IPS DF 4.7 (cell line): ENCODE measurements around the gene NEK10.
"Not testable (repeated sequence)": the region's sequence is repeated elsewhere in the genome, so short reads cannot be mapped to it uniquely, and the experiment has no call there.

Experiments
- DNase-seq: peaks from one replicate; pipeline ENCODE4 v3.0.0-alpha.2; 2013; ENCODE audit warnings: low spot score; ENCODE audit errors: extremely low read depth

The NEK10 gene

GRCh38 chr3:27312044-27312668, 57.0 kb downstream of the NEK10 start:
- DNase-seq: peak; percentile 72

- DNase-seq: no peak
Observed at GRCh38 chr3:27311400-27311799, 57.8 kb downstream of the NEK10 start.

DNA sequence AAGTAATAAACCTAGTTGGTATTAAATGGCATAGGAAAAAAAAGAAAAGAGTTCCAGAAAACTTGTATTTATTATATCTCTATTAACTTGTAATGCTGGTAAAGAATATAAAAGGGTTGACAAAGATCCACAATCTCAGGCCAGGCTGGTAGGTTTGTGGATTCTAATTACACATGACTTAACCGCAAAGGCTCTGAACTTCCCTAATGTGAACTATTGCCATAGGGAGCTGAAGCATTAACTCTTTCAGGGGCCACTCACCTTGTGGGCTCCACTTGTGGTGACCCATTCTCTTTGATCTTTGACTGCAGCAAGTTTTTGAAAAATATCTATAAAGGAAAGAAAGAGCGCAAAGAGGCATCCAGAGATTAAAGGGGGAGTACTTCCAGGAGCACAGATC, 58.5 kb downstream of the NEK10 start:
- DNase-seq: no peak

DNA sequence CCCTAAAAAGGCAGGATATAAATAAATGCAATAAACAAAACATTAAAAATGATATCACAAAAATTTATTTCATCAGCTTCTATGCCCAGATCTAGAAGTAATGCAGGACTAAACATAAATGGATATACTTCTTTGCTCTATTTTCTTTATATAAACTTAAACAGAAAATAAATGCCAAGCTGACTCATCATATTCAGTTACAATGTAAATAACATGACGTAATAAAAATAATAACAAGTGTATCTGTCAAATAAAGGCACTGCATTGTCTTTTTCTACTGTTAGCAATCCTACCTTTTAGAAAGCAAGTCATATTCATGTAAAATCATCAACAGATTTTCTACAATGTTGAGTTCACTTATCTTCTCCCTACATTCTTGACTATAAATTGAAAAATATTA, 61.6 kb downstream of the NEK10 start:
- DNase-seq: no peak

GRCh38 chr3:27302891-27303290, 66.3 kb downstream of the NEK10 start:
- DNase-seq: no peak

- DNase-seq: not testable (repeated sequence)
Observed at GRCh38 chr3:27298981-27299380, 70.2 kb downstream of the NEK10 start.

GRCh38 chr3:27293939-27294338, 75.2 kb downstream of the NEK10 start:
- no peak for DNase-seq

DNA sequence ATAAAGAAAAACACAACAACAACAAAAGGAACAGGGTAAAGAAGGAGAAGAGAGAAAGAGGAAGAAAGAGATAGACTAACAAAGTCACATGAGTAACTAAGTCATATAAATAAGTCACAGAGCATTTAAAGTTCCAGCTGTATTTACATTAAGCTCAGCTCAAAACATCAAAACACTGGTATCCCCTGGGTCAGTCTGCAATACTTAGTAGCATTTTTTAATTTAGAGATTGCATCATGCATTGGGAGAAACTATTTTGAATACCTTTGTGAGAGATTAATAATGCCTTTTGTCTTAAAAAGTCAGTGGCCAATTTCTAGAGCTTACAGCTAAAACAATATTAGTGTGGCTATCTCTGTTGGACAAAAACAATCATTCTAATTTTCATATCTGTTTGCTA, 78.4 kb downstream of the NEK10 start:
- no peak for DNase-seq

GRCh38 chr3:27289769-27290413, 79.3 kb downstream of the NEK10 start:
- no peak for DNase-seq

GRCh38 chr3:27287052-27287451, 82.1 kb downstream of the NEK10 start:
- DNase-seq: no peak

- DNase-seq: not testable (repeated sequence)
Observed at GRCh38 chr3:27286467-27286866, 82.7 kb downstream of the NEK10 start.

GRCh38 chr3:27285668-27286067, 83.5 kb downstream of the NEK10 start:
- no peak for DNase-seq

GRCh38 chr3:27281671-27282150, 87.5 kb downstream of the NEK10 start:
- DNase-seq: no peak

- DNase-seq: no peak
Observed at GRCh38 chr3:27279123-27279522, 90.1 kb downstream of the NEK10 start.

DNA sequence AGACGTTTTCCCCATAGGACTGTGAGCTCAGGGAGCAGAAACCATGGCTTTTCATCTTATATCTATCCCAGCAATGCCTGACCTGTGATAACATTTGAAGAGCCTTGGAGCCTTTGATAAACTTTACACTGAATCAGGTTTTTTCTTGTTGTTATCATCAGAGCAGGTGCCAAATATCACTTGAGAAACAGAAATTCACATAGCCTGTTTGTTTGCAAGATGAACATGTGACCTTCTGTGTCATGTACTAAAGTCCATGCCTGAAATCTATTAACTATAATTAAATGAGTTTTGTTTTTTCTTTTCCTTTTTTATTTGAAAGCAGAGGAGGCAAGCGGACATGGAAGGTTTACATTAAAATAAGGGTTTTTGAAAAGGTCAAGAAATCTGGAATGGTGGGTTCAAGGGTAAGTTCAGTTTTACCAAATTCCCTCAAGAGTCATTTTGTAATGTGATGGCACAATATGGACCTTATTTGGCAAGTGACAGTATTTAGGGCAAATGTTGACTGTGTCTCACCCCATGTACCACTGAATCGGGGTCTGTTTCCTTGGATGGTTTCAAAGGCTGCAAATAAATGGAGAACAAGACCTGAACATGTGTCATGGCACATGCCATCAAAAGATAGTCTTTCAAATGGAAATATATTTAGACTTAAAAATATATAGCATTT, 90.7 kb downstream of the NEK10 start:
- DNase-seq: no peak

- DNase-seq: no peak
Observed at GRCh38 chr3:27275441-27275990, 93.7 kb downstream of the NEK10 start.

DNA sequence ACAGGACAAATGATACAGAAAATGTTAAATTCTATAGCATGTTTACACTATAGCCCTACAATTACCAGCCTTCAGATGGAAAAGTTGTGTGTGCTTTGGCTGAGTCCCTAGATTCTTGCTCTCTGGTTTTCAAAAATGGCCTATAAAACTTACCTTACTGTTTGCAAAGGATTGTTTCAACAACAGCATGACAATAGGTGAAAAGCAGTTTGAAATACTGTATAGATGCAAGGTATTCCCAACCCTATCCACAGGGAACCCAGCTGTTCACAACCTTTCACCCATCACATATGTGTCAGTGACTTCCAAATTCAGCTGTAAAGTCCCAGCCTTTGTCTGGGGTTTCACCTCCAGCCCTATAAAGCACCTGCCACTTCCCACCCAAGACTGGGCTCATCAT, 97.3 kb downstream of the NEK10 start:
- DNase-seq: no peak

- DNase-seq: no peak
Observed at GRCh38 chr3:27254896-27255295, 114.3 kb downstream of the NEK10 start.

- peak; percentile 9 for DNase-seq
Observed at GRCh38 chr3:27253831-27254230, 115.4 kb downstream of the NEK10 start.

DNA sequence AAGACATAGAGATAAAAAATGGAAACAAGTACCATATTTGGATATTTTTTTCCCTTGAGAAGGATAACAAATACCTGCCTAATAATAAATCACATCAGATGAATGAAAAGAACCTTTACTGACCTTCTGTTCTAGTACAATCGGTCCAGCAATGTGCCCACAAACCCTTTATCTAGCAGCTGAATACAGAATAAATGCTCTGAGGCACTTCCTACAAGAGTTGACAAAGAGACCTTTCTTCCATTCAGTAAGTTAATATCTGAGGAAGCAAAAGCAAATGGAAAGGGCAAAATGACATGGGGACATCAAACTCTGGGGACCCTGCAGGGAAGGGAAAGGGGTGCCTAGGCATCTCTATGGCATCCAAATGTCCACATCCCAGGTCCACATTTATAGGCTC, 115.8 kb downstream of the NEK10 start:
- DNase-seq: no peak

- no peak for DNase-seq
Observed at GRCh38 chr3:27252646-27253045, 116.5 kb downstream of the NEK10 start.

- DNase-seq: no peak
Observed at GRCh38 chr3:27244374-27244773, 124.8 kb downstream of the NEK10 start.
